Endothelial cell (in vitro differentiated cells): ENCODE measurements around the gene DESI2. TPM values are rescaled to one million over a fixed set of nuclear protein-coding genes. Genes with fewer than 3 reads are reported as not detected.

Source experiments
- DNase-seq: peaks from one replicate; pipeline ENCODE4 v3.0.0; 2021; ENCODE audit warnings: low spot score
- H3K27ac Mint-ChIP-seq: one replicate; pipeline ENCODE4 v1.8.0; 2021; ENCODE audit warnings: mixed read lengths, inconsistent platforms; ENCODE audit not compliant: unreplicated experiment
- H3K27me3 Mint-ChIP-seq: one replicate; pipeline ENCODE4 v1.8.0; 2021; ENCODE audit warnings: mild to moderate bottlenecking, moderate library complexity, mixed read lengths, inconsistent platforms; ENCODE audit not compliant: unreplicated experiment
- H3K36me3 Mint-ChIP-seq: one replicate; pipeline ENCODE4 v1.8.0; 2021; ENCODE audit warnings: mild to moderate bottlenecking, low read depth, mixed read lengths, inconsistent platforms; ENCODE audit not compliant: unreplicated experiment
- H3K4me1 Mint-ChIP-seq: one replicate; pipeline ENCODE4 v1.8.0; 2021; ENCODE audit warnings: mild to moderate bottlenecking, mixed read lengths, inconsistent platforms; ENCODE audit not compliant: unreplicated experiment
- H3K4me3 Mint-ChIP-seq: one replicate; pipeline ENCODE4 v1.8.0; 2021; ENCODE audit warnings: mild to moderate bottlenecking, mixed read lengths, inconsistent platforms; ENCODE audit not compliant: unreplicated experiment
- H3K9me3 Mint-ChIP-seq: one replicate; pipeline ENCODE4 v1.8.0; 2021; ENCODE audit warnings: mixed read lengths, inconsistent platforms; ENCODE audit not compliant: unreplicated experiment
- total RNA-seq: library from RNA; stranded (reverse); fragmentation: NEBNext Ultra II Directional; extraction: Animal tissue kit (Norgen Biotek cat#: 25700); gene quantifications from one replicate; pipeline ENCODE4 v1.2.1, GENCODE V29; 2021; ENCODE audit not compliant: unreplicated experiment
- TF ChIP-seq, protein P1 (sequence below): fragments of 200-600 bp; sonication (generic); IDR thresholded peaks from one replicate; pipeline ENCODE4 v1.5.0; 2021; ENCODE audit warnings: antibody characterized with exemption; ENCODE audit not compliant: unreplicated experiment

DESI2 gene
- total RNA-seq, 1 donor from 2014 or later: 52.5 TPM

GRCh38 chr1:244757091-244757939 lies 104.4 kb downstream of the DESI2 start:
- Mint-ChIP-seq H3K36me3 (no peaks in the 10 kb centered on the region), H3K9me3 (no peaks in the 10 kb centered on the region), H3K27me3 (peaks cover 2% of the 10 kb centered on the region), H3K4me3 (no peak overlapping the region), H3K27ac (no peak overlapping the region), H3K4me1 (no peaks in the 10 kb centered on the region)
- DNase-seq: no peak
- TF ChIP-seq, protein P1, sequence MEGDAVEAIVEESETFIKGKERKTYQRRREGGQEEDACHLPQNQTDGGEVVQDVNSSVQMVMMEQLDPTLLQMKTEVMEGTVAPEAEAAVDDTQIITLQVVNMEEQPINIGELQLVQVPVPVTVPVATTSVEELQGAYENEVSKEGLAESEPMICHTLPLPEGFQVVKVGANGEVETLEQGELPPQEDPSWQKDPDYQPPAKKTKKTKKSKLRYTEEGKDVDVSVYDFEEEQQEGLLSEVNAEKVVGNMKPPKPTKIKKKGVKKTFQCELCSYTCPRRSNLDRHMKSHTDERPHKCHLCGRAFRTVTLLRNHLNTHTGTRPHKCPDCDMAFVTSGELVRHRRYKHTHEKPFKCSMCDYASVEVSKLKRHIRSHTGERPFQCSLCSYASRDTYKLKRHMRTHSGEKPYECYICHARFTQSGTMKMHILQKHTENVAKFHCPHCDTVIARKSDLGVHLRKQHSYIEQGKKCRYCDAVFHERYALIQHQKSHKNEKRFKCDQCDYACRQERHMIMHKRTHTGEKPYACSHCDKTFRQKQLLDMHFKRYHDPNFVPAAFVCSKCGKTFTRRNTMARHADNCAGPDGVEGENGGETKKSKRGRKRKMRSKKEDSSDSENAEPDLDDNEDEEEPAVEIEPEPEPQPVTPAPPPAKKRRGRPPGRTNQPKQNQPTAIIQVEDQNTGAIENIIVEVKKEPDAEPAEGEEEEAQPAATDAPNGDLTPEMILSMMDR: no peak

Other genes starting within 250 kb of the DESI2 start
- 35.4 TPM for gene ADSS2, start 201.2 kb upstream of the DESI2 start, total RNA-seq
- 1.1 TPM for gene CATSPERE, start 191.9 kb upstream of the DESI2 start, total RNA-seq
- gene COX20, start 182.5 kb downstream of the DESI2 start, total RNA-seq: 9.6 TPM
- 381 TPM for gene HNRNPU, start 211.4 kb downstream of the DESI2 start, total RNA-seq